Uterus (tissue), 2 donors: ENCODE data around the gene AP3B1.

Experiments used
- POLR2A ChIP-seq, 2 donors: fragments of 450-650 bp; IDR thresholded peaks; one replicate each; pipeline ENCODE4 v1.6.1; 2016; ENCODE audit warnings: antibody characterized with exemption in 2 of 2, mild to moderate bottlenecking in 1 of 2, moderate library complexity in 1 of 2
- TF ChIP-seq, protein P1 (sequence below), 4 experiments: fragments of 200-600 bp in 2 of 4; fragments of 450-650 bp in 2 of 4; sonication (generic) in 2 of 4; IDR thresholded peaks; one replicate each; pipeline ENCODE4 v1.5.1; 2016 to 2019; ENCODE audit warnings: antibody characterized with exemption in 4 of 4, mild to moderate bottlenecking in 2 of 4, moderate library complexity in 1 of 4

DNA sequence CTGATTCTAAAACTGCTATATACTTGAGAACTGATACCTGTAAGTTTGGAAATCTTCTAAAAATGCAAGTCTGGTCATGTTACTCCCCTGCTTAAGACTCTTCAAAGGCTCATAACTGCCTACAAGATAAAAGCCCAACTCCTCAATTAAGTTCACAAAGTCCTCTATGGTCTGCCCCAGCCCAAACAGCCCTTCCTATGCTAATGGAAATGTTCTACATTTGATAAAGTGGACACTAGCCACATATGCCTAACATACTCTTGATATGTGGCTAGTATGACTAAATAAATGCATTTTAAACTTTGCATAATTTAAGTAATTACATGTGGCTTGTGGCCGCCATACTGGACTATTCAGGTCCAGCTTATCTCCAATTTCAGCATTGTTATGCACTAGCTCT lies 204.5 kb downstream of the AP3B1 start:
- TF ChIP-seq, protein P1, sequence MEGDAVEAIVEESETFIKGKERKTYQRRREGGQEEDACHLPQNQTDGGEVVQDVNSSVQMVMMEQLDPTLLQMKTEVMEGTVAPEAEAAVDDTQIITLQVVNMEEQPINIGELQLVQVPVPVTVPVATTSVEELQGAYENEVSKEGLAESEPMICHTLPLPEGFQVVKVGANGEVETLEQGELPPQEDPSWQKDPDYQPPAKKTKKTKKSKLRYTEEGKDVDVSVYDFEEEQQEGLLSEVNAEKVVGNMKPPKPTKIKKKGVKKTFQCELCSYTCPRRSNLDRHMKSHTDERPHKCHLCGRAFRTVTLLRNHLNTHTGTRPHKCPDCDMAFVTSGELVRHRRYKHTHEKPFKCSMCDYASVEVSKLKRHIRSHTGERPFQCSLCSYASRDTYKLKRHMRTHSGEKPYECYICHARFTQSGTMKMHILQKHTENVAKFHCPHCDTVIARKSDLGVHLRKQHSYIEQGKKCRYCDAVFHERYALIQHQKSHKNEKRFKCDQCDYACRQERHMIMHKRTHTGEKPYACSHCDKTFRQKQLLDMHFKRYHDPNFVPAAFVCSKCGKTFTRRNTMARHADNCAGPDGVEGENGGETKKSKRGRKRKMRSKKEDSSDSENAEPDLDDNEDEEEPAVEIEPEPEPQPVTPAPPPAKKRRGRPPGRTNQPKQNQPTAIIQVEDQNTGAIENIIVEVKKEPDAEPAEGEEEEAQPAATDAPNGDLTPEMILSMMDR (IDR thresholded peaks at IDR 0.05): no peak
- no peak for TF ChIP-seq POLR2A (IDR thresholded peaks at IDR 0.05)
